ENCODE results near the gene STIP1. TPM values are rescaled to one million over a fixed set of nuclear protein-coding genes. Genes with fewer than 3 reads are reported as not detected.

STIP1 gene
- total and polyA plus RNA-seq, 2 of the 4 experiments (the other 2 are of a cell fraction) = 201 to 489 TPM

GRCh38 chr11:64230171-64230984 lies 44.4 kb downstream of the STIP1 start, which contains the start of gene DNAJC4:
Gene DNAJC4 (plus strand): TSS chr11:64230548. CDS start chr11:64230855, 307 bp downstream.
- H3K4me1 ChIP-seq (ENCODE audit: control insufficient read depth, insufficient read depth, low read length) = peaks cover 20% of the 10 kb centered on the region
- H2BK15ac ChIP-seq (ENCODE audit: low read depth, low read length) = no peak within 1 kb of the TSS; the same call in 2 of the 3 replicates
- no peaks in the 10 kb centered on the region for H3K9me3 ChIP-seq (ENCODE audit: control insufficient read depth, insufficient read depth, low read length)
- peak within 1 kb of the TSS; percentile 83 for H3K4me3 ChIP-seq (ENCODE audit: insufficient read depth, low read depth, low read length)
- H4K91ac ChIP-seq (ENCODE audit: insufficient read depth, low read depth, low read length) = peak within 1 kb of the TSS; percentile 79
- intact Hi-C loops (cut with micrococcal nuclease) = loop anchor here (1.0 kb wide), 2 partner anchors 39 to 74 kb away; no protein-coding TSS in a partner anchor
- H2AFZ ChIP-seq (replicated peaks; ENCODE audit: low read length, poor library complexity) = peak within 1 kb of the TSS; percentile 98
- H3K18ac ChIP-seq (ENCODE audit: low read depth, low read length) = no peak within 1 kb of the TSS; the same call in 1 of the 2 replicates
- TF ChIP-seq FOS (IDR thresholded peaks at IDR 0.05; ENCODE audit: low read depth, low read length) = no peak
- 0 out of 2 replicates have a peak, but pooled peaks have one; percentile 32 for TF ChIP-seq MXI1 (IDR thresholded peaks at IDR 0.05; ENCODE audit: borderline replicate concordance, low read depth, low read length)
- TF ChIP-seq POLR2A (IDR thresholded peaks at IDR 0.05; ENCODE audit: low read depth, low read length) = no peak
- no peak for TF ChIP-seq NFE2L2 (IDR thresholded peaks at IDR 0.05; ENCODE audit: low read depth, low read length)
- no peak for TF ChIP-seq BHLHE40 (IDR thresholded peaks at IDR 0.05; ENCODE audit: low read depth, low read length)
- no peak for TF ChIP-seq SMC3 (IDR thresholded peaks at IDR 0.05; ENCODE audit: low read depth, low read length)
- TF ChIP-seq MAZ (IDR thresholded peaks at IDR 0.05; ENCODE audit: borderline replicate concordance, low read depth, low read length) = peak; percentile 68; the same call in 1 of the 2 replicates
- TF ChIP-seq USF2 (IDR thresholded peaks at IDR 0.05; ENCODE audit: low read depth, low read length) = no peak
- TF ChIP-seq CHD1 (IDR thresholded peaks at IDR 0.05; ENCODE audit: low read depth, low read length) = no peak
- no peak for TF ChIP-seq MAFK (IDR thresholded peaks at IDR 0.05; ENCODE audit: low read depth, low read length)
- peak within 1 kb of the TSS; percentile 78 for H4K5ac ChIP-seq (ENCODE audit: low read depth, low read length)
- H3K23ac ChIP-seq (ENCODE audit: low read depth, low read length) = peak within 1 kb of the TSS; percentile 82
- H2AK9ac ChIP-seq (replicated peaks; ENCODE audit: low read depth, low read length, poor library complexity) = peak within 1 kb of the TSS; percentile 99
- WGBS, 2 experiments (ENCODE audit: extremely low coverage in 2 of 2, insufficient read length in 1 of 2) = 1% methylated on average over 36 of the region's 62 CpGs; no CpG with 5 or more reads in 1 of the 2 experiments
- H3K4ac ChIP-seq (ENCODE audit: low read depth, low read length) = peak within 1 kb of the TSS; percentile 97
- ChIA-PET POLR2A (ENCODE audit: unreplicated experiment) (no interaction called here), CTCF (interaction anchor here (0.6 kb wide), 1 partner anchor 1406 kb away, joined by 3 read pairs; no protein-coding TSS in a partner anchor)
- H2BK120ac ChIP-seq (ENCODE audit: low read depth, low read length) = no peak within 1 kb of the TSS
- peak; percentile 81 for DNase-seq
- peak within 1 kb of the TSS; percentile 51 for H3K27ac ChIP-seq (ENCODE audit: insufficient read depth, low read length)
- no peaks in the 10 kb centered on the region for H3K27me3 ChIP-seq (ENCODE audit: control insufficient read depth, insufficient read depth, low read length)
- H3K14ac ChIP-seq (replicated peaks; ENCODE audit: low read depth, low read length) = peak within 1 kb of the TSS; percentile 99
- dilution Hi-C loops (cut with HindIII; ENCODE audit: low sequenced_read_pairs, unreplicated experiment) = no loop called here
- no TSS peak for BruUV-seq (replicated peaks)
- no peak within 1 kb of the TSS for H3K56ac ChIP-seq (ENCODE audit: extremely low read depth, insufficient read depth, low read length)
- in situ Hi-C loops (cut with MboI; ENCODE audit: low sequenced_read_pairs) = no loop called here
- H3K4me2 ChIP-seq (ENCODE audit: low read depth, low read length) = peak within 1 kb of the TSS; percentile 84
- H3K79me1 ChIP-seq (ENCODE audit: low read depth in 1 of 2, low read length in 2 of 2) = peaks cover 24 to 77% of the 10 kb centered on the region in 2 experiments
- no peak within 1 kb of the TSS for H2BK20ac ChIP-seq (ENCODE audit: low read depth, low read length)
- H4K8ac ChIP-seq (ENCODE audit: low read depth in 2 of 2, low read length in 2 of 2) = peak within 1 kb of the TSS; percentile 88 to 93
- H3K9ac ChIP-seq (ENCODE audit: low read depth, low read length) = peak within 1 kb of the TSS; percentile 74
- H3K36me3 ChIP-seq (ENCODE audit: control insufficient read depth, insufficient read depth, low read length) = no peaks in the 10 kb centered on the region
- peak within 1 kb of the TSS; percentile 62 for H2BK5ac ChIP-seq (ENCODE audit: low read depth, low read length, poor library complexity, severe bottlenecking)
- H2AK5ac ChIP-seq (ENCODE audit: low read depth, low read length) = peak within 1 kb of the TSS; percentile 74
- H4K20me1 ChIP-seq (ENCODE audit: insufficient read depth, low read length) = no peaks in the 10 kb centered on the region; the same call in 1 of the 2 replicates
- peaks cover 12% of the 10 kb centered on the region for H3K9me1 ChIP-seq (ENCODE audit: insufficient read depth, low read length)
- peak; percentile 56 for ATAC-seq (ENCODE audit: low read depth)
